Kidney tubule cell (primary cell): ENCODE data around the gene WFDC1.
A peak's percentile ranks its signal among the peaks of the same experiment; 100 is the strongest.

Experiments
- DNase-seq: peaks from one replicate; pipeline ENCODE4 v3.0.0-alpha.2; 2018; ENCODE audit warnings: low spot score

WFDC1 gene

GRCh38 chr16:84302111-84302954, 7.7 kb downstream of the WFDC1 start:
- no peak for DNase-seq

- DNase-seq, result no peak
These were observed 8.3 kb downstream of the WFDC1 start for GRCh38 chr16:84303023-84303422.

GRCh38 chr16:84303516-84303915, 8.8 kb downstream of the WFDC1 start:
- DNase-seq, result no peak

DNA sequence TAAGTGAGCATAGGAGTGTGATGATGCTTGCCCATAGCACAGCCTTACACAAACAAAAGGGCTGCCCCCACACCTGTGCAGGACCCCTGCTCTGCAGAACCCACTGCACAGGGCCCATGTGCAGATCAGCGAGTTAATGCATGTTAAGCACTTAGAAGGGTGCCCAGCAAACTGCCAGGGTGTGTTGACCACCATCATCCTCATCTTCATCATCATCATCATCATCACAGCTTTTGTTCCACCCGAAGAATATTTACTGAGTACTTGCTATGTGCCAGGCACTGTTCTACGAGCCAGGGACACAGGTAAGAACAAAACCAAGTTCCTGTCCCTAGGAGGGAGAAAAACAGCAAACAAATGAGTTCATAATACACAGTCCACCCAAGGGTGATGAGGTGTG, 11.9 kb downstream of the WFDC1 start:
- DNase-seq, result no peak

GRCh38 chr16:84307209-84307954, 12.7 kb downstream of the WFDC1 start:
- no peak for DNase-seq

GRCh38 chr16:84308120-84308519, 13.4 kb downstream of the WFDC1 start:
- DNase-seq, result peak; percentile 64

DNA sequence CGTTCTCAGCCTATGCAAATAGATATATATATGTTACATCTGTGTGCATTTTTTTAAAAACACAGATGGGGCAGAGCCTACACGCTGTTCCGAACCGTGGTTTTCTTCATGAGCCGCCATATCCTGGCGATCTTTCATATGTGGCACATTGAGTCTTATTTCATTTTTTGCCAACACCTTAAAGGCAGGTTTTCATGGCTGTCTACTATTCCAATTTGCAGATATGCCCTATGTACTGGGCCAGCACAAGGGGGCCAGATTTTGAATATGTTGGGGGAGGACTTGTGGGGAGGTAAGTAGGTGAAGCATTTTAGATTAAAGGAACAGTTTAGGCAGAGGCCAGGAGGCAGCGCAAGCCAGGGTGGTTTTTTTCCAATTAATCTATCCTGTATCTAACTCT, 16.0 kb downstream of the WFDC1 start:
- no peak for DNase-seq

DNA sequence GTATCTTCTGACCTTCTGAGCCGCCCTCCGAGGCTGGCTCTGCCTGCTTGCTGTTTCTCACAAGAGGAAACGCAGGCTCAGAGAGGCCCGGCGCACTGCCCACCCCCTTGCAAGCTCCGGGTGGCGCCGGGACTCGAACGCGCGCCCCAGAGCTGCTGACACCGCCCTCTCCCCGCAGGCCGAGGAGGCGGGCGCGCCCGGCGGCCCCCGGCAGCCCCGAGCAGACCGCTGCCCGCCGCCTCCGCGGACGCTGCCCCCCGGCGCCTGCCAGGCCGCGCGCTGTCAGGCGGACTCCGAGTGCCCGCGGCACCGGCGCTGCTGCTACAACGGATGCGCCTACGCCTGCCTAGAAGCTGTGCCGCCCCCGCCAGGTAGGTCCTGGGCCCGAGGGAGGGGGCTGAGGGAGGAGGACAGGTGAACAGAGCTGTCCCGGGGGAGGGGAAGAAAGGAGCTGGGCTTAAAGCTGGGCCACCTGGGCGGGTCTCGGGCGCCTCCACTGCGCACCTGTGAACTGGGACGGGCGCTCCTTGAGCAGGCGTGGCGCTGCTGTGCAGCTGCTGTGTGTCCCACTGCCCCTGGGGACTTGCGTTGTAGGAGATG, 18.2 kb downstream of the WFDC1 start:
- peak; percentile 6 for DNase-seq

DNA sequence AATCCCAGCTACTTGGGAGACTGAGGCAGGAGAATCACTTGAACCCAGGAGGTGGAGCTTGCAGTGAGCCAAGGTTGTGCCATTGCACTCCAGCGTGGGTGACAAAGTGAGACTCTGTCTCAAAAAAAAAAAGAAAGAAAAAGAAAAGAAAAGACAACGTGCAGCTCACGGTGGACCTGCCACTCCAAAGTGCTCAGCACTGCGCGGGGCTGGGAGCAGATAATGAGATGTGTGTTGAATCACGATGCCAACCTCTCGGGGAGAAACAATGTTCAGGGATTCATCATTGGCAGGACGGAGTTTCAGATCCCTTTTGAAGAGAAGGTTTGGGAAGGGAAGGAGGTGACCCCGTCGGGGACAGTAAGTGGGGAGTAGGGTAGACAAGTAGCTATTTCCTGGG, 19.2 kb downstream of the WFDC1 start:
- no peak for DNase-seq

DNA sequence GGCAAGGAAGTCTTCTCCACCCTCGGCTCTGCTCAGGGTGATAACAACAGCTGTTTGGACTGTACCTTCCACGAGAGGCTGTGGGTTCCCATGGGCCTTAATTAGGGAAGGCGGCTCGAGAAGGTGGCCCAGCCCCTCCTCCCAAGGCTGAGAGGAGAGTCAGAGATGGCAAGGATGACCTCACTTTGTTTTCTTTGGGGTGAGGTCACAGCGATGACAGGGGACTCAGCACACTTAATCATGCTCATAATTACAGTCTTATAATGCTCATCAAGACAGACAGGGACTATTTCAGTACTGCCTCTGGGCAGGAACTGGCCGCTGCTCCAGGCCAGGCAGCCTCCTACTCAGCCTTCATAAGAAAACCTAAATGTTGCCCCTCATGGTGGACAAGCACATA, 19.7 kb downstream of the WFDC1 start:
- peak; percentile 2 for DNase-seq

- DNase-seq, result peak; percentile 17
These were observed 20.1 kb downstream of the WFDC1 start for GRCh38 chr16:84314814-84315213.

DNA sequence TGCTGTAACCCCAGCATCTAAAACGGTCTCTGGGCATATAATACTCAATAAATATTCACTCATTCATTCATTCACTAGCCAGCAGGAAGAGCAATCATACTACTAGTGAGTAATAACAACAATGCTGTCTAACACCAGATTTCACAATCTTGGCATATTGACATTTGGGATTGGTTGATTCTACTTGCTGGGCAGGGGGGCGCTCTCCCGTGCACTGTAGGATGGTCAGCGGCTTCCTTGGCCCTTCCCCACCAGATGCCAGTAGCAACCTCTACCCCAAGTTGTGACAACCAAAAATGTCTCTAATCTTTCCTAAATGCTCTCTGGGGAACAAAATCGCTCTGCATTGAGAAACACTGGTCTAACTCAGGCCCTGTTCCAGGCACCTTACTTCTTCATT, 20.7 kb downstream of the WFDC1 start:
- no peak for DNase-seq

- no peak for DNase-seq
These were observed 23.7 kb downstream of the WFDC1 start for GRCh38 chr16:84318091-84318975.

- DNase-seq, result no peak
These were observed 24.6 kb downstream of the WFDC1 start for GRCh38 chr16:84319146-84319760.

DNA sequence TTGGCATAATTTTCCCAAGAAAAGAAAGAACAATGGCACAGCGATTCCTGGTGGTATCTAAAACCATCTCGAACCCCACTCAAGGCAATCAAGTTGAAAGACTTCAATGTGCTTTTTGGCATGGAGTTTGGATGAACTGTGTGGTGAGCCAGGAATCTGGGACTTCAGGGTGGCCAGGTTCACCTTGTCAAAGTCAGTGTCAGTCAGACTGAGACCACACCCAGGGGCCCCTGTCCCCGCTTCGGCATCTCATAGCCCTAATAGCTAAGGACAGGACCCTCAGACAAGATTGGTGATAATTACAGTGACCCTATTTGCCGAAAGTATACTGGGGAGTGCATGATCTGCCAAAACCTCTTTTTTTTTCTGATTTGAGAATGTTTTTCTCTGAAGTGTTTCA, 25.8 kb downstream of the WFDC1 start:
- DNase-seq, result no peak

- no peak for DNase-seq
These were observed 27.3 kb downstream of the WFDC1 start for GRCh38 chr16:84321932-84322331.

DNA sequence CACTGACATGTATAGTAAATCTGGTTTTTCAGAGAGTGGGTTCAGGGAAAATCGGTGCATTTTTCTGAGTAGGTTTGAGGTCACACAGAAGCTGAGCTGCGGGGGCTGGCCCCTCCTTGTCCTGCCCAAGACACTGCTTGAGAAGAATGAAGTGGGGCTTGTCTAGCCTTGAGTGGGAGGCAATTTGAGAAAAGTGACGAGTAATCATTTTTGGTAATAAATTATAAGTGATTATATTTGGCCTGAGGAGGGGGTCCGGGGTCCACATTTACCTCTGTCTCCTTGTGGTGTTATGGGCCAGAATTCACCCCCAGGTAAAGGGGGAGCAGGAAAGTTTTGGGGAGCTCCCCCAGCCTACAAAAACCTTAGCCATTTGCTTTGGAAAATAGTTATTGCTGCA, 28.1 kb downstream of the WFDC1 start:
- no peak for DNase-seq

GRCh38 chr16:84323606-84324005, 28.9 kb downstream of the WFDC1 start:
- no peak for DNase-seq

DNA sequence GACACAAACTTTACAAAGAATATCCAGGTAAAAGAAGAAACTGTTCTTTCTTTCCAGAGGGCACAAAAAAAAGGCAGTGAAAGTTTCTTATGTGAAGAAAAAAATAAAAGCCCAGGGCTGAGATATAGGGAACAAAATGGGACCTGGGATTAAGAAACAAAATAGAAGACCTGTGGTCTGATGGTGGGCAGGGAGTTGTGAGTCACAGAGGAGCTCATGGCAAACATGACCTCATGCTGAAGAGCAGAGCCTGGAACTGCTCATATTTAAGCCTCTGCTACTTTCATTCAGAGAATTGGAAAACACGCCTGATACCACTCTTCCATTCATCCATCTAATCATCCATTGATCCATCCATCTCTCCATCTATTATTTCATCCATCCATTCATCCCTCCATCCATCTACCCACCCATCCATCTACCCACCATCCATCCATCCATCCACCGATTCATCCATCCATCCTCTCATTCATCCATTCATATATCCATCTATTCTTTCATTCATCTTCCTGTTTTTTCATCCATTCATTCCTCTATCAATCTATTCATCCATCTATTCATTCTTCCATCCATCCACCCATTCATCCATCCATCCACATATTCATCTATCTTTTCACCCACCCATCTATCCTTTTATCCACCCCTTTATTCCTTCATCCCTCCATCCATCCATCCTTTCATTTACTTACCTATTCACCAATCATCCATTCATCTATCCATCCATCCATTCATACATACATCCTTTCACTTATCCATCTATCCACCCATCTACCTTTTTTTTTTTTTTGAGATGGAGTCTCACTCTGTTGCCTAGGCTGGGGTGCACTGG, 30.0 kb downstream of the WFDC1 start:
- no peak for DNase-seq

GRCh38 chr16:84326545-84326944, 31.9 kb downstream of the WFDC1 start:
- no peak for DNase-seq
